Osteoblast (primary cell): ENCODE measurements around the gene ERAP2. TPM values are rescaled to one million over a fixed set of nuclear protein-coding genes. Genes with fewer than 3 reads are reported as not detected.

Experiments
- DNase-seq: peaks from one replicate; pipeline ENCODE4 v3.0.0; 2011; ENCODE audit warnings: low spot score, mixed read lengths; ENCODE audit not compliant: insufficient read length; ENCODE audit errors: missing footprints
- H2AFZ ChIP-seq: 2 replicates; pipeline ENCODE4 v1.6.0; 2011; ENCODE audit warnings: mild to moderate bottlenecking, low read length
- H3K27ac ChIP-seq: 2 replicates; pipeline ENCODE4 v1.5.1; 2011; ENCODE audit warnings: mild to moderate bottlenecking, low read depth, low read length, moderate library complexity
- H3K27me3 ChIP-seq: 2 replicates; pipeline ENCODE4 v1.6.0; 2012; ENCODE audit warnings: mild to moderate bottlenecking, control low read depth, inconsistent platforms, low read length, moderate library complexity; ENCODE audit not compliant: insufficient read depth
- H3K36me3 ChIP-seq: 2 replicates; pipeline ENCODE4 v1.5.1; 2011; ENCODE audit warnings: mild to moderate bottlenecking, low read length, control low read depth, moderate library complexity; ENCODE audit not compliant: insufficient read depth
- H3K4me1 ChIP-seq: 2 replicates; pipeline ENCODE4 v1.5.1; 2011; ENCODE audit warnings: mild to moderate bottlenecking, low read length, control low read depth, moderate library complexity; ENCODE audit not compliant: insufficient read depth
- H3K4me2 ChIP-seq: 2 replicates; pipeline ENCODE4 v1.6.0; 2011; ENCODE audit warnings: mild to moderate bottlenecking, low read length; ENCODE audit not compliant: insufficient read depth
- H3K4me3 ChIP-seq: fragments of 200-600 bp; sonication (generic); 3 replicates; pipeline ENCODE4 v1.5.1; 2012; ENCODE audit warnings: mild to moderate bottlenecking, low read length, inconsistent platforms; ENCODE audit not compliant: insufficient read depth
- H3K79me2 ChIP-seq: 2 replicates; pipeline ENCODE4 v1.6.0; 2012; ENCODE audit warnings: mild to moderate bottlenecking, low read length, control low read depth, inconsistent platforms; ENCODE audit not compliant: insufficient read depth
- H3K9me3 ChIP-seq: 2 replicates; pipeline ENCODE4 v1.5.1; 2011; ENCODE audit warnings: low read depth, low read length, control low read depth
- H4K20me1 ChIP-seq: 2 replicates; pipeline ENCODE4 v1.6.0; 2012; ENCODE audit warnings: mild to moderate bottlenecking, low read length, control low read depth; ENCODE audit not compliant: insufficient read depth
- total RNA-seq: library from RNA; depleted of rRNA; stranded (reverse); fragments of >200 nt; gene quantifications from 2 replicates; pipeline ENCODE4 v1.2.3, GENCODE V29; 2012
- TF ChIP-seq, protein P1 (sequence below): IDR thresholded peaks from 2 replicates; pipeline ENCODE4 v1.5.1; 2011; ENCODE audit warnings: mild to moderate bottlenecking, low read depth, low read length, moderate library complexity; ENCODE audit errors: extremely low read depth

ERAP2 gene
- total RNA-seq, 1 donor = 84.7 TPM

DNA sequence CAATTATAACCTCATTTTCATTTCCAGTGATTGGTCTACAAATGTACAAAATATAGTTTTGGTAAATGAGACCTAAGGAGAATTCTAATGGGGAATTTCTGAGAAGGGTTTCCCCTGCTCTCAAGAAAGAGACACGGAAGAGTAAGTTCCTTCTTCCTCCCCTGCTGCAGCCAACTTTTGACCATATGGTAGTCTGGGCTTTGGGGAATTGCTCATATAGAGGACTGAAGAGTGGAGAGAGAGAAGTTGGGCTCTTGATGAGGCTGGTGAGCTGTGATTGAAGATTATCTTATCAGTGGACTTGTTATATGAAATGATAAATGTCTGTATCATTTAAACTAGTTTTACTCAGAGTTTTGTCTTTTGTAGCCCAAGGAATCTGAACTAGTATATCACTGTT lies 55.3 kb downstream of the ERAP2 start:
- Histone ChIP-seq H3K36me3 (no peaks in the 10 kb centered on the region), H2AFZ (no peak overlapping the region), H3K27ac (no peak overlapping the region), H3K4me3 (no peak overlapping the region), H3K9me3 (no peaks in the 10 kb centered on the region), H3K4me2 (no peak overlapping the region), H3K4me1 (peaks cover 18% of the 10 kb centered on the region), H3K27me3 (no peaks in the 10 kb centered on the region), H3K79me2 (peaks cover 9% of the 10 kb centered on the region), H4K20me1 (no peaks in the 10 kb centered on the region)
- DNase-seq = no peak
- TF ChIP-seq, protein P1, sequence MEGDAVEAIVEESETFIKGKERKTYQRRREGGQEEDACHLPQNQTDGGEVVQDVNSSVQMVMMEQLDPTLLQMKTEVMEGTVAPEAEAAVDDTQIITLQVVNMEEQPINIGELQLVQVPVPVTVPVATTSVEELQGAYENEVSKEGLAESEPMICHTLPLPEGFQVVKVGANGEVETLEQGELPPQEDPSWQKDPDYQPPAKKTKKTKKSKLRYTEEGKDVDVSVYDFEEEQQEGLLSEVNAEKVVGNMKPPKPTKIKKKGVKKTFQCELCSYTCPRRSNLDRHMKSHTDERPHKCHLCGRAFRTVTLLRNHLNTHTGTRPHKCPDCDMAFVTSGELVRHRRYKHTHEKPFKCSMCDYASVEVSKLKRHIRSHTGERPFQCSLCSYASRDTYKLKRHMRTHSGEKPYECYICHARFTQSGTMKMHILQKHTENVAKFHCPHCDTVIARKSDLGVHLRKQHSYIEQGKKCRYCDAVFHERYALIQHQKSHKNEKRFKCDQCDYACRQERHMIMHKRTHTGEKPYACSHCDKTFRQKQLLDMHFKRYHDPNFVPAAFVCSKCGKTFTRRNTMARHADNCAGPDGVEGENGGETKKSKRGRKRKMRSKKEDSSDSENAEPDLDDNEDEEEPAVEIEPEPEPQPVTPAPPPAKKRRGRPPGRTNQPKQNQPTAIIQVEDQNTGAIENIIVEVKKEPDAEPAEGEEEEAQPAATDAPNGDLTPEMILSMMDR = no peak

DNA sequence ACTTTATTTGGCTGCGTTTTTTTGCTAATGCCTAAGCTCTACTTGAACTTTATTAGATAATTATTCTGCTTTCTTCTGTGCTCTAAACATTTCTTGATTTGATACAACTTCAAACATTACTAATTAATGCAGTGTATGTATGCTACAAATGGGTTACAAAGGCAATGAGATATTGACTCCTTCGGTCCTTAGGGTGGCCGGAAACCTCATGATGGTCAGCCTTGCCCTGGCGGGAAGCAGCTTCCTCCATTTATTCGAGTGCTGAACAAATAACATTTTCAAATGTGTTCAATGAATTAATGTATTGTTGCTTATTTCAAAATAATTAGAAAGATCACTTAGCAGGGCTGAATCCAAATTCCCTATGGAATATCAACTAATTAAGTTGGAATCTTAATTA lies 55.7 kb downstream of the ERAP2 start:
- Histone ChIP-seq H4K20me1 (peaks cover 2% of the 10 kb centered on the region), H3K36me3 (no peaks in the 10 kb centered on the region), H3K27ac (no peak overlapping the region), H3K27me3 (no peaks in the 10 kb centered on the region), H3K9me3 (no peaks in the 10 kb centered on the region), H3K4me3 (no peak overlapping the region), H3K4me2 (no peak overlapping the region), H2AFZ (no peak overlapping the region), H3K79me2 (peaks cover 14% of the 10 kb centered on the region), H3K4me1 (peaks cover 21% of the 10 kb centered on the region)
- DNase-seq = no peak
- TF ChIP-seq, protein P1 = no peak

DNA sequence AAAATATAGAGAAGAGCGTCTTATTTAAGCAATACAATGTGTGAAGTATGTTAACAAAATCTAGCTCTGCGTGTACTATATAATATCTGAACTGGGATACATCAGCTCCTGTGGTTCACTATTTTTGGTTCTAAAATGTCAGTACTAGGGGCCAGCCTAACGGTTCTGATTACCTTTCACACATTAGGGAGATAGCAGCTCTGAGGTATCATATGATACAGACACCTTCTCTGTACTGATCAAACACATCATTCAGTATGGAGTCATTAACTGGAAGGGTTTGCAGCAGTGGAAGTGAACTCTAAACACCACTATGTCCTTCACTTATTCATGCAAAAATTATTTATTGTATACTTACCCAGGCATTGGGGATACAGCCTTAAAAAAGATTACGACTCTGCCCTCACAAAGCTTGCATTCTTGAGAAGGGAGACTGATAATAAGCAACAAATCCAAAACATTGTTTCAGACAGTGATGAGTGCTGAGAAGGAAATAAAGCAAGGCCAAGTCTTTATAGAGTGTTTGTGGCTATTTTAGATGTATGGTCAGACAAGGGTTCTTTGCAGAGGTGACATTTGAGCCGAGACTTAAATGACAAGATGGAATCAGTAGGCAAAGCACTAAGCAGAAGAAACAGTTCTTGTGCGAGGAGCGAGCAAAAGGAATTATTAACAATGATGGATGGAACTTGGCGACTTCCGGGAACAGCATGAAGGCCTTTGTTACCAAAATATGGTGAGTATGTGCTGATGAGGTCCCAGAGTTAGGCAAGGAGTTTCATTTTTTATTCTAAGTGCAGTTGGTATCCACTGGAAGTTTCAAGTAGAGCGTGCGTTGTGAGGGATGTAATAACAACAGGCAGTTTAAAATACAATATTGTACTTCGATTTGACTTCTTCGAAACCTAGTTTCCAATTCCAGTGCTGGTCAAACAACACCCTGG lies 57.7 kb downstream of the ERAP2 start:
- Histone ChIP-seq H3K27me3 (no peaks in the 10 kb centered on the region), H2AFZ (peak overlapping the region; percentile 81), H3K4me3 (peak overlapping the region; percentile 91), H3K27ac (peak overlapping the region; percentile 72), H3K36me3 (no peaks in the 10 kb centered on the region), H3K4me1 (peaks cover 26% of the 10 kb centered on the region), H3K9me3 (no peaks in the 10 kb centered on the region), H3K4me2 (peak overlapping the region; percentile 100), H4K20me1 (peaks cover 17% of the 10 kb centered on the region), H3K79me2 (peaks cover 33% of the 10 kb centered on the region)
- TF ChIP-seq, protein P1 = no peak
- DNase-seq = no peak

DNA sequence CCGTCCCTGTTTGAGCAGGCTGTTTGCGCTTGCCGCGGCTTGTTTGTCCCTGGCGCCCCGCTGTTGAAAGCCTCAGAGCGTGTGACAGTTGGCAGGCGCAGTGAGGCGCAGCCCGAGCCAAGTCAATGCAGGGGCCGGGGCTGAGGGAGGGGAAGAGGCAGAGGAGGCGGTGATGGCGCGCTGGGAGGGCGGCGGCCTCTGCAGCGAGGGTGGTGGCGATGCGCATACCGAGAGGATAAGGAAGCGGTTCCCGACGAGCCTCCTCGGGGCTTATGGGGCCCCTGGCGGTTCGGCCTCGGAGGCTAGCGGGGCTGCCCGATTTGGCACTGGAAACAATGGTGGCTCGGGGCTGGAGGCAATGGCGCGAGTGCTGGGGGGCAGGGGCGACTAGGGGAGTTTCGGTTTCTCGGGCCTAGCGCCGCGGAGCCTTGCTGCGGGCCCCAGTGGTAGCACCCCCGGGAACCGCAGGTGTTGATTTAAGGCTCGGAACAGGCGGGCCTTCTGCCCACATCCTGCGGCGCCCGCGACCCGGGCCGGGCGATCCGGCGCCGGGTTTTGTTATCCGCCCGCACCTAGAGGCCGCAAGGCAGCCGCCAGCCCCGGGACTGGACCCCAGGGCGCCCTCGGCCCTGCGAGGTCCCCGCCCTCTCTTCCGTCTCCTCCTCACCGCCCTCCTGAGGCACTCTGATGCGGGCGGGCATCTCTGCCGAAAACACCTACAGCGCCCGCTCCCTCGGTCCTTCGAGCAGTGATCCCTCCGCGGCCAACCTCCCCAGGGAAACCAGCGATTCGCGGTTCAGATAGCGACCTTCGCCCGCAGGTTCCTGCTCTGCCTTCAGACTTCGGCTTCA lies 58.6 kb downstream of the ERAP2 start:
- peak; percentile 91 for DNase-seq
- Histone ChIP-seq H3K4me3 (peak overlapping the region; percentile 91), H3K4me2 (peak overlapping the region; percentile 100), H3K9me3 (no peaks in the 10 kb centered on the region), H3K27ac (peak overlapping the region; percentile 72), H2AFZ (peak overlapping the region; percentile 98), H3K79me2 (peaks cover 41% of the 10 kb centered on the region), H4K20me1 (peaks cover 19% of the 10 kb centered on the region), H3K4me1 (peaks cover 34% of the 10 kb centered on the region), H3K27me3 (no peaks in the 10 kb centered on the region), H3K36me3 (no peaks in the 10 kb centered on the region)
- TF ChIP-seq, protein P1 = no peak
